Upper lobe of left lung (tissue), 6 donors: Measurements from ENCODE around the gene TSN. TPM values are rescaled to one million over a fixed set of nuclear protein-coding genes. Genes with fewer than 3 reads are reported as not detected.

Experiments
- ATAC-seq, 2 donors: fragments of 200-7000 bp; cut with Tn5 transposase; one replicate each; pipeline ENCODE4 v1.9.1; 2022; ENCODE audit warnings: mild to moderate bottlenecking in 2 of 2, moderate library complexity in 2 of 2; ENCODE audit not compliant: low FRiP score in 2 of 2
- DNase-seq, 2 donors: peaks; one replicate each; pipeline ENCODE4 v3.0.0-alpha.2; 2019 to 2020
- H3K27ac ChIP-seq, 4 donors: fragments of 200-600 bp; sonication (generic); one replicate each; pipeline ENCODE4 v1.5.1; 2016 to 2019
- H3K27me3 ChIP-seq, 4 donors: fragments of 200-600 bp; sonication (generic); one replicate each; pipeline ENCODE4 v1.5.1; 2017 to 2019
- H3K36me3 ChIP-seq, 4 donors: fragments of 200-600 bp; sonication (generic); one replicate each; pipeline ENCODE4 v1.5.1; 2016 to 2019
- H3K4me1 ChIP-seq, 4 donors: fragments of 200-600 bp; sonication (generic); one replicate each; pipeline ENCODE4 v1.5.1; 2018 to 2019
- H3K4me3 ChIP-seq, 4 donors: fragments of 200-600 bp; sonication (generic); one replicate each; pipeline ENCODE4 v1.5.1; 2017 to 2019; ENCODE audit warnings: mild to moderate bottlenecking in 2 of 4, moderate library complexity in 1 of 4
- H3K9me3 ChIP-seq, 4 donors: fragments of 200-600 bp; sonication (generic); one replicate each; pipeline ENCODE4 v1.5.1; 2018 to 2019
- EP300 ChIP-seq, 4 donors: sonication (generic); formaldehyde crosslinking; IDR thresholded peaks; one replicate each; pipeline ENCODE4 v1.5.1; 2017; ENCODE audit warnings: antibody characterized with exemption in 4 of 4, control low read depth in 2 of 4
- POLR2A ChIP-seq, 4 donors: fragments of 450-650 bp; IDR thresholded peaks; one replicate each; pipeline ENCODE4 v1.5.1; 2016 to 2017; ENCODE audit warnings: antibody characterized with exemption in 4 of 4, mild to moderate bottlenecking in 2 of 4
- POLR2AphosphoS5 ChIP-seq, 2 donors: sonication (generic); formaldehyde crosslinking; IDR thresholded peaks; one replicate each; pipeline ENCODE4 v1.5.1; 2017; ENCODE audit warnings: antibody characterized with exemption in 2 of 2
- WGBS, 2 donors: methylation state at CpG; one replicate each; pipeline ENCODE4 v1.1.5; 2017 to 2018; 5-methylcytosine and 5-hydroxymethylcytosine counted together
- total RNA-seq, 6 donors: library from RNA; depleted of rRNA in 4 of 6; stranded (reverse); fragments of >200 nt in 4 of 6; gene quantifications; one replicate each; pipeline versions ENCODE4 v1.1.0 to v1.2.1, GENCODE V29; 2016 to 2021
- TF ChIP-seq, protein P1 (sequence below), 6 experiments: fragments of 450-650 bp in 4 of 6; fragments of 200-600 bp in 2 of 6; sonication (generic) in 2 of 6; IDR thresholded peaks; one replicate each; pipeline ENCODE4 v1.5.1; 2016 to 2019; ENCODE audit warnings: antibody characterized with exemption in 6 of 6
- donor health status: DM: no; HTN: no; CAD: no; lungs with moderate emphysema.
- donor health status: DM: no; HTN: yes; CAD: no; lungs with severe emphysema.

TSN gene
- total RNA-seq, 6 donors from 2014 or later = 8.3 to 52.8 (median 40.0) TPM

DNA sequence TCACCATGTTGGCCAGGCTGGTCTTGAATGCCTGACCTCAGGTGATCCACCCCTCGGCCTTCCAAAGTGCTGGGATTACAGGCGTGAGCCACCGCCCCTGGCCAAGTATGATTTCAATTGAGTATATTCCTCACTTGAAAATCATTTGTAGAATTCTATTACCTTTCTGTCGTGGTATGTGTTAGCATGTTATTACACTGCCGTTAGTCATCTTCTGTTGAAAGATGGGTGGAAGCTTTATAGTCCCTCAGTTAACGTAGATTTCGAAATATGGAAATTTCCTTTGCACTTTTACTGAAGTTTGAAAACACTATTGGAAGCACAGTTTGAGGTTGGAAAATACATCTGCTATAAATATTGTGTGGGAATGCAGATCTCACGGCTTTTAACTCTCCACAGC lies 33.5 kb upstream of the TSN start:
- TF ChIP-seq, protein P1, sequence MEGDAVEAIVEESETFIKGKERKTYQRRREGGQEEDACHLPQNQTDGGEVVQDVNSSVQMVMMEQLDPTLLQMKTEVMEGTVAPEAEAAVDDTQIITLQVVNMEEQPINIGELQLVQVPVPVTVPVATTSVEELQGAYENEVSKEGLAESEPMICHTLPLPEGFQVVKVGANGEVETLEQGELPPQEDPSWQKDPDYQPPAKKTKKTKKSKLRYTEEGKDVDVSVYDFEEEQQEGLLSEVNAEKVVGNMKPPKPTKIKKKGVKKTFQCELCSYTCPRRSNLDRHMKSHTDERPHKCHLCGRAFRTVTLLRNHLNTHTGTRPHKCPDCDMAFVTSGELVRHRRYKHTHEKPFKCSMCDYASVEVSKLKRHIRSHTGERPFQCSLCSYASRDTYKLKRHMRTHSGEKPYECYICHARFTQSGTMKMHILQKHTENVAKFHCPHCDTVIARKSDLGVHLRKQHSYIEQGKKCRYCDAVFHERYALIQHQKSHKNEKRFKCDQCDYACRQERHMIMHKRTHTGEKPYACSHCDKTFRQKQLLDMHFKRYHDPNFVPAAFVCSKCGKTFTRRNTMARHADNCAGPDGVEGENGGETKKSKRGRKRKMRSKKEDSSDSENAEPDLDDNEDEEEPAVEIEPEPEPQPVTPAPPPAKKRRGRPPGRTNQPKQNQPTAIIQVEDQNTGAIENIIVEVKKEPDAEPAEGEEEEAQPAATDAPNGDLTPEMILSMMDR (IDR thresholded peaks at IDR 0.05) = no peak
- TF ChIP-seq POLR2A (IDR thresholded peaks at IDR 0.05) (no peak), EP300 (IDR thresholded peaks at IDR 0.05) (no peak), POLR2AphosphoS5 (IDR thresholded peaks at IDR 0.05) (no peak)
- no peak overlapping the region for H3K27ac ChIP-seq
- WGBS, 2 donors = 60 to 70% methylated on average over 8 of the region's 8 CpGs
- DNase-seq = no peak
- no peaks in the 10 kb centered on the region for H3K9me3 ChIP-seq
- peaks cover 0 to 13% (median 7%) of the 10 kb centered on the region in 4 donors for H3K36me3 ChIP-seq
- H3K27me3 ChIP-seq = no peaks in the 10 kb centered on the region
- peaks cover 0 to 6% (median 0%) of the 10 kb centered on the region in 4 donors for H3K4me1 ChIP-seq
- no peak overlapping the region for H3K4me3 ChIP-seq
- peak in 1 of 2 donors; percentile 82 for ATAC-seq

DNA sequence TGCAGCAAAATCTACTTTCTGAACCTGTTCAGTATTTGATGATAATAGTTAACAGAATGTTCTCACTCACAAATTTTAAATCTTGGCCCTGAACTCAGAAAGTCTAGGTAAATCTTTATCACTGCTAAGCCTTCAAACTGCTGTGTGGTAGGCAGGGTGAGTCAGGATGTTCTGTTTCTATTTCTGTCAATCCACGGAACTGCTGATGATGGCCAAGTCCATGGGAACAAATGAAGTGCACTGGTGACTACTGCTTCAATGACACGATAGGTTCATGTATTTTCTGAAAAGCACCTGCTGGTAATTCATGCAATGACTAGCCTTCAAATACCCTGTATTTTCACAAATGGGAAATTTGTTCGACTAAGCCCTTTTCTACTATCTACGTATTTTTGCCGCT lies 33.0 kb upstream of the TSN start:
- Histone ChIP-seq H3K4me3 (no peak overlapping the region), H3K27me3 (no peaks in the 10 kb centered on the region), H3K9me3 (no peaks in the 10 kb centered on the region), H3K36me3 (peaks cover 3 to 19% (median 12%) of the 10 kb centered on the region in 4 donors), H3K4me1 (peaks cover 0 to 6% (median 0%) of the 10 kb centered on the region in 4 donors), H3K27ac (no peak overlapping the region)
- DNase-seq = no peak
- 61 to 72% methylated on average over 5 of the region's 5 CpGs for WGBS, 2 donors
- TF ChIP-seq POLR2AphosphoS5 (IDR thresholded peaks at IDR 0.05) = no peak
- peak in 1 of 2 donors; percentile 80 for ATAC-seq

DNA sequence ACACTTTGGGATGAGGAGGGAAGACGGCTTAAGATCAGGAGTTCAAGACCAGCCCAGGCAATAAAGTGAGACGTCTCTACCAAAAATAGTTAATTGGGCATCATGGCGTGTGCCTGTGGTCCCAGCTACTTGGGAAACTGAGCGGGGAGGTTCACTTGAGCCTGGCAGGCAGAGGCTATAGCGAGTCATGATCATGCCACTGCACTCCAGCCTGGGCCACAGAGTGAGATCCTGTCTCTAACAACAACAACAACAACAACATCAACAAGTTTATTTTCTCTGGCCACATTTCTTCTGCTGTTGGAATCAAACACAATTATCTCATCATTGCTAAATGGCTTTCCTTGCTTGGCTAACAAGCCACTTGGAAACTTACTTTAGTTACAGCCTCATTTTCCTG lies 32.1 kb upstream of the TSN start:
- 89% methylated on average over 5 of the region's 5 CpGs for WGBS, 2 donors
- no peak overlapping the region for H3K4me3 ChIP-seq
- TF ChIP-seq, protein P1 (IDR thresholded peaks at IDR 0.05) = no peak
- TF ChIP-seq EP300 (IDR thresholded peaks at IDR 0.05) (no peak), POLR2A (IDR thresholded peaks at IDR 0.05) (no peak), POLR2AphosphoS5 (IDR thresholded peaks at IDR 0.05) (no peak)
- no peaks in the 10 kb centered on the region for H3K27me3 ChIP-seq
- DNase-seq = no peak
- peak in 1 of 2 donors; percentile 22 for ATAC-seq
- peaks cover 3 to 27% (median 19%) of the 10 kb centered on the region in 4 donors for H3K36me3 ChIP-seq
- H3K27ac ChIP-seq = no peak overlapping the region
- no peaks in the 10 kb centered on the region for H3K9me3 ChIP-seq
- H3K4me1 ChIP-seq = peaks cover 0 to 6% (median 0%) of the 10 kb centered on the region in 4 donors

DNA sequence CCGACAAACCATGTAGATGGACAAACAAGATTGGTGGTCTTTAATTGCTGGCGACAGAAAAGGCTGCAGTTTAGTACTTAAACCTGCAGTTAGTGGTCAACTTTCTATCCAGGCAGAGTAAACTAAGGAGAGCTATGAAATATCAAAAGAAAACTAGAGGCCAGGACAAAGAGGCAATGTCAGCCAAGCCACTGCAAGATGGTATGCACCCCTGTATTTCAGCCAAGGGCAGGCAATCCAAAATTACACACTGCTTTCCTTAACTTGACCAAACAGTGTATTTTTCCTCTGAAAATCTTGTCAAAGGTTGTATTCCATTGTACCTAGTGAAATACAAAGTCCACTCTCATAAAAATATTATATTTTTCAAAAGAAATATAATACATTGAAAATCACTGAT lies 28.1 kb upstream of the TSN start:
- TF ChIP-seq, protein P1 (IDR thresholded peaks at IDR 0.05) = no peak
- TF ChIP-seq EP300 (IDR thresholded peaks at IDR 0.05) = no peak
- TF ChIP-seq POLR2AphosphoS5 (IDR thresholded peaks at IDR 0.05) = no peak
- no peak for TF ChIP-seq POLR2A (IDR thresholded peaks at IDR 0.05)
- H3K36me3 ChIP-seq = peaks cover 13 to 67% (median 55%) of the 10 kb centered on the region in 4 donors
- ATAC-seq = no peak

DNA sequence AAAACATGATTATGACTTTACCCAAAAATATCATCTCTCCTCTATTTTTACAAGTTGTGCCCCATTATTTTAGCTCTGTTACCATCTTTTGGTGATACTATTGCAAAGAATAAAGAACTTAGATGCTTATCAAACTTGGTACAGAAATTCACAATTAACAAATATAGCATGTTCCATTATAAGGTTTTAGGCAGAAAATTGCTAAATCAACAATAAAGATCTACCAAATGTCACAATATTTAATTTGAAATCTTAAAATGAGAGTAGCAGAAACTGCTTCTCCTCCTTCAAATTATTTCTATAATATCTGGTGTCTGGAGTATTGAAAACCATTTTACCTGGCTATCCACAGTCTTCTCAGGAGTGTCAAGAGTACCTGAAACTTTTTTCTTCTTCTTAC lies 27.5 kb upstream of the TSN start:
- Histone ChIP-seq H3K27ac (no peak overlapping the region), H3K36me3 (peaks cover 13 to 73% (median 61%) of the 10 kb centered on the region in 4 donors), H3K4me1 (no peaks in the 10 kb centered on the region), H3K9me3 (no peaks in the 10 kb centered on the region), H3K27me3 (no peaks in the 10 kb centered on the region), H3K4me3 (no peak overlapping the region)
- no peak for ATAC-seq
- no peak for DNase-seq
- no peak for TF ChIP-seq POLR2AphosphoS5 (IDR thresholded peaks at IDR 0.05)
- no peak for TF ChIP-seq EP300 (IDR thresholded peaks at IDR 0.05)
- no peak for TF ChIP-seq POLR2A (IDR thresholded peaks at IDR 0.05)
- TF ChIP-seq, protein P1 (IDR thresholded peaks at IDR 0.05) = no peak

More for the DNA sequence above, 28.1 kb upstream of the TSN start:
- H3K9me3 ChIP-seq = no peaks in the 10 kb centered on the region
- H3K27me3 ChIP-seq = no peaks in the 10 kb centered on the region
- H3K4me3 ChIP-seq = no peak overlapping the region
- H3K4me1 ChIP-seq = no peaks in the 10 kb centered on the region
- no peak overlapping the region for H3K27ac ChIP-seq
- 91 to 97% methylated on average over 2 of the region's 2 CpGs for WGBS, 2 donors
- no peak for DNase-seq
